HG03460 (cell line): ENCODE data around the gene PIGN.
"Not testable (repeated sequence)": the region's sequence is repeated elsewhere in the genome, so short reads cannot be mapped to it uniquely, and the experiment has no call there.

Experiments
- ATAC-seq: cut with Tn5 transposase; IDR thresholded peaks from one replicate; pipeline ENCODE4 v1.9.1; 2021; ENCODE audit not compliant: unreplicated experiment

PIGN gene

GRCh38 chr18:62066102-62066818 lies 120.6 kb downstream of the PIGN start:
- ATAC-seq: no peak

DNA sequence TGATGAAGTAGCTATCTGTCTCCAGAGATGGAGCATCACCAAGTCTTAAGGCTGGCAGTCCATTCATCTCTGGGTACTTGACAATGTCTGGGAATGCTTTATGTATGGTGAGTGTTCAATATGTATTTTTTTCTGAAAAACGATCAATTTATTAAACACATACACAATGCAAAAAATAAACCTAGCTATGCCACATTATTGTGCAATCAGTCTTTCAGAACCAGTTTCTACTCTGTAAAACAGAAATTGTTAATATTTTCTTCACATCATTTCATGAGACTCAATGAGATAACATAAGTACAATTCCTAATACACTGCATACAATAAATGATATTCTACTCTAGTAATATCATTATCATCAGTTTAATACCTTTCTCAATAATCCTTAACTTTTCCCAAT lies 122.5 kb downstream of the PIGN start:
- ATAC-seq: no peak

- no peak for ATAC-seq
Observed at GRCh38 chr18:62061821-62062478, 124.9 kb downstream of the PIGN start.

- no peak for ATAC-seq
Observed at GRCh38 chr18:62060820-62061219, 126.0 kb downstream of the PIGN start.

- no peak for ATAC-seq
Observed at GRCh38 chr18:62054929-62055498, 131.8 kb downstream of the PIGN start.

DNA sequence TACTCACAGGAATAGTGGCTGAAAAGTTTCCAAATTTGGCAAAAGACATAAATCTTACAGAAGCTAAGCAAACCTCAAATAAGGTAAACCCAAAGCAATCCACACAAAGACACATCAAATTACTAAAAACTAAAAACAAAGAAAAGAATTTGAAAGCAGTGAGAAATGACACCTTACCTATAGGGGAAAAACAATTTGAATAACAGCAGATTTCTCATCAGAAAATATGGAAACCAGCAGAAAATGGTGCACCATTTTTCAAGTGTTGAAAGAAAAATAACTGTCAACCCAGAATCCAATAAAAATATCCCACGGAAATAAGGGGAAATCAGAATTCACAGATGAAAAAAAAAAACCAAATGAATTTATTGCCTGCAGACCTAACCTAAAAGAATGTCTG lies 138.6 kb downstream of the PIGN start:
- no peak for ATAC-seq

- ATAC-seq: no peak
Observed at GRCh38 chr18:62045316-62045715, 141.5 kb downstream of the PIGN start.

DNA sequence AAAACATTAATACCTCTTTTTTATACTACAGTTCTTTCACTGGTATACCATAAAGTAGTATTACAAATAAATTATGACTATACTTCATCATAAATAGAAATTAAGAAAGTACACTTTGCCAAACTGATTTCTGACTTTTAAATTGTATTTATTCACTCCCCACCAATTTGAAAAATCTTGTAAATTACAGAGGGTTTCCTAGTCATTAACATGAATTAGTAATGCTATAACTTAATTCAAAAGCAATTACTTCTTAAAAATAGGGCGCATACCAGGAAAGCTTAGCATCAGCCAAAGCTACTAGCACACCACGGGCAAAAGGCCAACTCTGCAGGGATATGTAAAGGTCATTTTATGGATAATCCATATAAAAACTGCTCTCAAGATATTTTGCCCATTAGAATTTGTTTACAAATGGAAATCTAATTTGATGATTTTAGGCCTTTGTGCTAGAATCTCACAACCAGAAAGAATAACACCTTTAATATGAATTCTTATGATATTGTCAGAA lies 142.3 kb downstream of the PIGN start:
- ATAC-seq: no peak

GRCh38 chr18:62037989-62038778 lies 148.7 kb downstream of the PIGN start:
- no peak for ATAC-seq

DNA sequence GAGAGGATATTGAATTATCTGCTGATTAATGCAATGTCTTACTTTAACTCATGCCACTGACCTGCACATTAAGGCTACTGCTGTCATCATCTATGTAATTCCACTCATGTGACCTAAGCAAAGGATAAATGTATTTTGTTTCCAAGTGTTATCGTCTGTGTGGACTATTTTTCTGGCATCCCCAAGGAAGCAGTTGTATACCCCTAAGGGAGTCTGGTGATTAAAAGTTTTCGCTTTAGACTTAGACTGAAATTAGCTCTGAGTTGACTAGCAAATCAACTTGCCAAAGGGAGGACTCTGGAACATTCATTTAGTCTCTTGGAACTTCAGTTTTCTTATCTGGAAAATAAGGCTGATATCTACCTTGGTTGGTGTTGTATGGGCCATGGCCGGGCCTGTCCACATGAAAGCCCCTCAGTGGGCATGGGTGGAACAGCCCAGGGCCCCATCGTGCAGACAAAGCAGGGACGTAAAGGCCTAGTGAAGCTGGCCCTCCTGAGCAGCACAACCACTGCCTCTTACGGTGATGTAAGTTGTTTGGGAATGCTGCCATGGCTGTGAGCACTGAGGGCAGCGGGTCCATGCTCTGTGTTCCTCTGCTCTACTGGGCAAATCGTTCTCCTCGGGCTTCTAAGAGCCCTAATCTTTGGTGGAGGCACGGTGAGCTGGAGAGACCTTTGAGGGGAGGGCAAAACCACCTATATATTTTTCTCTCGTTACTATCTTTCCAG lies 149.7 kb downstream of the PIGN start:
- ATAC-seq: no peak

GRCh38 chr18:62034286-62034685 lies 152.6 kb downstream of the PIGN start:
- ATAC-seq: not testable (repeated sequence)

- ATAC-seq: no peak
Observed at GRCh38 chr18:62033756-62034155, 153.1 kb downstream of the PIGN start.

DNA sequence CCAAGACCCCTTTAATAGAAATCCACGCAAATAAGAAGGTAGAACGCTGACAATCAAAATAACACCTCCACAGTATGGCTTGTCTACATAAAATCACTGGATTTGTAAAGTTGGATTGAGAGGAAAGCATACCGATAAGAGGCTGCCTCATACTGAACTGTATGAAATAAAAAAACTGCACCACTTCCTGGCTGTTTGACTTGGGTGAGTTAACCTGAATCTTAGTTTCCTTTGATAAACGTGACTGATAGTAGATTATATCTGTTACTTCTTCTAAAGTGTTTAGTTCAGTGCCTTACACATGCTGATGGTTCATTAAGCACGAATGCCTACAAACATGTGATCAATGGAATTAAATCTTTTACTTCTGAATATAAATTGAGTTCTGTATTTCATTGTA lies 153.6 kb downstream of the PIGN start:
- ATAC-seq: no peak

- no peak for ATAC-seq
Observed at GRCh38 chr18:62030091-62030985, 156.5 kb downstream of the PIGN start.

GRCh38 chr18:62028715-62029114 lies 158.1 kb downstream of the PIGN start:
- ATAC-seq: no peak

GRCh38 chr18:62027914-62028520 lies 158.8 kb downstream of the PIGN start:
- no peak for ATAC-seq

GRCh38 chr18:62026586-62026985 lies 160.3 kb downstream of the PIGN start:
- ATAC-seq: no peak

DNA sequence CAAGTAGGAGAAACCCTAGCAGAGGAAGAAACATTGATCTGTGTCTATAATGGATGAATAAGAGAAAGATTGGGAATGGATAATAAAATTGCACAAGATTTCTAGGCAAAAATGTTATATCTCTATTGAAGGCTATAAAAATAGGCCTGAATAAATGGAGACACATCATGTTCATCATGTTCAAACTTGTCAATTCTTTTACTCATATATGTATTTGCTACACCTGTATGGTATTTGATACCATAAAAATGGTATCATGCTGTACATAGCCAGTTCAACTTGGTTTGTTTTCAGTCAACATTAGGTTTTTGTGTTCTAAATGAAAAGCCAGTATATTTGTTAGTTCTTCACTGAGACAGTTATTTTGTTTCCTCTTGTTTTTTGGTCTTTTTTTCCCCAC lies 161.9 kb downstream of the PIGN start:
- no peak for ATAC-seq

DNA sequence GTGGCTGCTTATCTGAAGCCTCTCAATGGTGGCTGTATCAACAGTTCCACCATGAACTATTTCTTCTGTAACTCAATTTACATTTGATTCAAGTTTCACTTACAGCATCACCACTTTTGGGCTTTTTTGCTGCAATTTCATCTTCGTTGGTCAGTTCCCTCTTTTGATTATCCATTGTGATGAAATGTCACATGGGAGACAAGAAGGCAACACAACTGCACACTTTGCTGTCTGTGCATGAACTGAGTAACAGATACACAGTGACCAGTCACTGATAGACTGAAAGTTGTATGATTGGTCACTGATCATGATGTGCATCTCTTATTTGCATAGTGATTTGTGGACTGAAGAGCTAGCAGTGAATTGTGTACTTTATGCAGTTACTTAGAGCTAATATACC lies 163.3 kb downstream of the PIGN start:
- no peak for ATAC-seq

DNA sequence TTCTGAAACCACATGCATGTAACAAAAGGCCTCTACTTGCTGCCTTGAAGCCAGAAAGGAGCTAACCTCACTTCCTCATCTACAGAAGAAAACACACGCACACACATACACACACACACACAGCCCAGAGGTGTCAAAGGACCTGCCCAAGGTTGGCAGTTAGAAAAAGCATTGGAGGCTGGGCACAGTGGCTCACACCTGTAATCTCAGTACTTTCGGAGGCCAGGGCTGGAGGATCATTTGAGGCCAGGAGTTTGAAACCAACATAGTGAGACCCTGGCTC lies 168.2 kb downstream of the PIGN start:
- no peak for ATAC-seq
